ENCODE results near the gene PIP4P1.

GRCh38 chr14:20476776-20477175 is 15.5 kb upstream of the PIP4P1 start:
- TF ChIP-seq USF2 (IDR thresholded peaks at IDR 0.05; ENCODE audit: low read depth, low read length) (no peak), USF2 (CRISPR knock-in tag; IDR thresholded peaks at IDR 0.05; ENCODE audit: borderline replicate concordance) (no peak), CTCF (CRISPR knock-in tag; IDR thresholded peaks at IDR 0.05) (no peak), SP1 (IDR thresholded peaks at IDR 0.05) (no peak), SP1 (CRISPR knock-in tag; IDR thresholded peaks at IDR 0.05) (no peak), TP53 (CRISPR knock-in tag; conservative IDR thresholded peaks at IDR 0.05) (no peak), ZBTB1 (CRISPR knock-in tag; IDR thresholded peaks at IDR 0.05; ENCODE audit: borderline replicate concordance) (no peak), ZNF687 (CRISPR knock-in tag; IDR thresholded peaks at IDR 0.05) (no peak), PCBP2 (optimal IDR thresholded peaks at IDR 0.05; ENCODE audit: low read depth, low read length, poor library complexity, severe bottlenecking) (no peak), HOXA5 (CRISPR knock-in tag; IDR thresholded peaks at IDR 0.05) (no peak)
